ENCODE measurements around the gene RNF34. TPM values are rescaled to one million over a fixed set of nuclear protein-coding genes. Genes with fewer than 3 reads are reported as not detected.

Gene RNF34
- polyA plus RNA-seq, 1 of the 3 experiments (the other 2 are of a cell fraction): 29.4 TPM

DNA sequence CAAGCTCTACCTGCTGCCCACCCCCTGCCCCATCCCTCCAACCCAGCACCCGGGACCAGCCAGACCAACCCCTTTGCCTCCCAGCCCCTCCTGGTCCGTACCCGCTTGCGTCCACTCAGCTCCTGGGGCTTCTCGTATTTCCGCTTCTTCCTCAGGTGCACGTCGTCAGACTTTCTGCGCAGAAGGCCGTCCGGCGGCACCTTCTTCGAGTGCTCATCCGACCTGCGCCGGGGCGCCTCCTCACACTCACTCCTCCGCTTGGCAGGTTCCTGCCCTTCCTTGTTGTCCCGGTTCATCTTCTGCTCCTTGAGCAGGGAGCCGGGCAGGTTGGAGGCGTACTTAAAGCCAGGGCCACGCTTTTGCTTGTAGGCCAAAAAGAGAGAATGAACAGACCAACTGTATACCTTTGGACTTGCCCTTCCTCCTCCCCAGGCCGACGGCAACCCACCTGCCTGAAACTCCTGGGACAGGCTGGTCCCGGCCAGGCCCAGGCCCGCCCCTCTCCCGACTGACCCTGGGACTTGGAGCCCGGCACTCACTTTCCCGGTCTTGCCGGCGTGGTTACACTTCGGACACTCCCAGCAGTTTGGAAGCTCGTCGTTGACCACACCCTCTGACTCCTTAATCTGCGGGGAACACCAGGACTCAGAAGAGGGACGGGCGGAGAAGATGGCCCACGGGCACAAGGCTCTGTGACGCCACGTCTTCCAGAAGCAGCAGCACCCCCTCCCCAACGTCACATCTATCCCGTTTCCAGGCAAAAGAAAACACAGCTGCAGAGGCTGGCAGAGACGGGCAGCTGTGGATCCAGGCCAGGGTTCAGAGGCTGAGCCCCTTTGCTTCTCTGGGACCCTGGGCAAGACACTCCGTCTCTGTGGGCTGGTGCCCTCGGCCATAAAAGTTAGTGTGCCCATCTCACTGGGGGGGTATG is 44.3 kb downstream of the RNF34 start:
- Histone ChIP-seq H3K9ac (no peak overlapping the region), H3K4me2 (no peak overlapping the region), H2AFZ (ENCODE audit: low read depth) (no peak overlapping the region), H4K20me1 (ENCODE audit: insufficient read depth) (no peaks in the 10 kb centered on the region), H3K27me3 (ENCODE audit: insufficient read depth) (no peaks in the 10 kb centered on the region), H3F3A (replicated peaks; ENCODE audit: insufficient read depth) (peaks cover 4% of the 10 kb centered on the region), H3K4me3 (ENCODE audit: low read depth in 2 of 2, low read length in 1 of 2) (no peak overlapping the region), H3K9me2 (no peaks in the 10 kb centered on the region), H3K9me3 (no peaks in the 10 kb centered on the region), H3K36me3 (replicated peaks in 1 of 2; ENCODE audit: control insufficient read depth in 1 of 2, insufficient read depth in 2 of 2, low read length in 1 of 2) (peaks cover 4 to 28% of the 10 kb centered on the region in 2 experiments), H3K4me1 (ENCODE audit: control insufficient read depth in 1 of 2, insufficient read depth in 2 of 2, low read depth in 1 of 2, low read length in 1 of 2) (peaks cover 0 to 4% of the 10 kb centered on the region in 2 experiments; a peak in 1 of 4 replicates), H3K27ac (ENCODE audit: low read depth in 2 of 2, low read length in 1 of 2) (no peak overlapping the region), H3K79me2 (ENCODE audit: insufficient read depth) (peaks cover 18% of the 10 kb centered on the region)
- 94% methylated on average over 33 of the region's 45 CpGs for WGBS (ENCODE audit: low lambda C conversion rate)
- ChIA-PET POLR2A (interaction anchor here (1.7 kb wide), 1 partner anchor 92 kb away, joined by 8 read pairs; the partner anchor contains the start of gene ANAPC5), CTCF (interaction anchor here (0.6 to 6.9 kb wide), 37 partner anchors 10 to 214 kb away, joined by 3 to 192 read pairs (median 5); partner anchors contain the start of gene ANAPC5)
- TF ChIP-seq TAF1 (IDR thresholded peaks at IDR 0.05; ENCODE audit: borderline replicate concordance, low read depth, low read length): no peak
- TF ChIP-seq EP300 (IDR thresholded peaks at IDR 0.05; ENCODE audit: borderline replicate concordance in 1 of 2, low read depth in 1 of 2, low read length in 1 of 2): no peak
- TF ChIP-seq, protein P1, sequence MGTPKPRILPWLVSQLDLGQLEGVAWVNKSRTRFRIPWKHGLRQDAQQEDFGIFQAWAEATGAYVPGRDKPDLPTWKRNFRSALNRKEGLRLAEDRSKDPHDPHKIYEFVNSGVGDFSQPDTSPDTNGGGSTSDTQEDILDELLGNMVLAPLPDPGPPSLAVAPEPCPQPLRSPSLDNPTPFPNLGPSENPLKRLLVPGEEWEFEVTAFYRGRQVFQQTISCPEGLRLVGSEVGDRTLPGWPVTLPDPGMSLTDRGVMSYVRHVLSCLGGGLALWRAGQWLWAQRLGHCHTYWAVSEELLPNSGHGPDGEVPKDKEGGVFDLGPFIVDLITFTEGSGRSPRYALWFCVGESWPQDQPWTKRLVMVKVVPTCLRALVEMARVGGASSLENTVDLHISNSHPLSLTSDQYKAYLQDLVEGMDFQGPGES (IDR thresholded peaks at IDR 0.05; ENCODE audit: low read depth, low read length): no peak
- no peak for TF ChIP-seq GABPA (IDR thresholded peaks at IDR 0.05; ENCODE audit: low read depth)
- no peak for TF ChIP-seq POLR2AphosphoS5 (IDR thresholded peaks at IDR 0.05; ENCODE audit: low read depth, low read length)
- TF ChIP-seq RFX5 (IDR thresholded peaks at IDR 0.05; ENCODE audit: low read length): no peak
- no peak for DNase-seq

DNA sequence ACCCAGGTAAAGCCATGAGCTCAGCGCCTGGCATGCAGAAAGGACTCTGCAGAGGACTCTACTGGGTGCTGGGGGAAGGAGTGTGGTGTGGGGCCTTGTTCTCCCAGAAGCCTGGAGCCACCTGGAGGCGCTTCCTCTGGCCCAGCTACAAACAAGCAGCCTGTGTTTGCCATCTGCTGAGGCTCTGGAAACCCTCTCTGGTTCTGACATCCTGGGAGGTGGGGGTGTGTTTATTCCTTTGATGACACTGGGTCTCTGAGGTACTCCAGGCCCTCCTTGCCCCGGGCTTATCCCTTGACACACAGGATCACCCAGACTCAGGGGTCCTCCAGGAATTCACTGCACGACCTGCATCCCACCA is 44.9 kb downstream of the RNF34 start:
- Histone ChIP-seq H4K20me1 (ENCODE audit: insufficient read depth) (no peaks in the 10 kb centered on the region), H3F3A (replicated peaks; ENCODE audit: insufficient read depth) (peaks cover 4% of the 10 kb centered on the region), H3K9ac (no peak overlapping the region), H2AFZ (ENCODE audit: low read depth) (no peak overlapping the region), H3K4me2 (no peak overlapping the region), H3K79me2 (ENCODE audit: insufficient read depth) (peaks cover 18% of the 10 kb centered on the region), H3K4me1 (ENCODE audit: control insufficient read depth in 1 of 2, insufficient read depth in 2 of 2, low read depth in 1 of 2, low read length in 1 of 2) (peaks cover 0 to 5% of the 10 kb centered on the region in 2 experiments; a peak in 1 of 4 replicates), H3K9me3 (no peaks in the 10 kb centered on the region), H3K27me3 (ENCODE audit: insufficient read depth) (no peaks in the 10 kb centered on the region), H3K27ac (ENCODE audit: low read depth in 2 of 2, low read length in 1 of 2) (no peak overlapping the region; a peak in 1 of 4 replicates), H3K4me3 (ENCODE audit: low read depth in 2 of 2, low read length in 1 of 2) (no peak overlapping the region), H3K9me2 (no peaks in the 10 kb centered on the region), H3K36me3 (replicated peaks in 1 of 2; ENCODE audit: control insufficient read depth in 1 of 2, insufficient read depth in 2 of 2, low read length in 1 of 2) (peaks cover 4 to 28% of the 10 kb centered on the region in 2 experiments)
- CTCF ChIA-PET: interaction anchor here (0.8 to 6.9 kb wide), 7 partner anchors 10 to 128 kb away, joined by 3 to 192 read pairs (median 15); no protein-coding TSS in a partner anchor
- POLR2A ChIA-PET: no interaction called here
- no peak for DNase-seq
- 96% methylated on average over 4 of the region's 4 CpGs for WGBS (ENCODE audit: low lambda C conversion rate)
- TF ChIP-seq, protein P2, sequence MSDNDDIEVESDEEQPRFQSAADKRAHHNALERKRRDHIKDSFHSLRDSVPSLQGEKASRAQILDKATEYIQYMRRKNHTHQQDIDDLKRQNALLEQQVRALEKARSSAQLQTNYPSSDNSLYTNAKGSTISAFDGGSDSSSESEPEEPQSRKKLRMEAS (IDR thresholded peaks at IDR 0.05; ENCODE audit: low read depth): no peak
- no peak for TF ChIP-seq POLR2AphosphoS5 (IDR thresholded peaks at IDR 0.05; ENCODE audit: low read depth, low read length)
- no peak for TF ChIP-seq FOSL2 (IDR thresholded peaks at IDR 0.05; ENCODE audit: borderline replicate concordance, low read depth)
- no peak for TF ChIP-seq MXI1 (IDR thresholded peaks at IDR 0.05; ENCODE audit: low read depth, low read length)
- TF ChIP-seq, protein P3, sequence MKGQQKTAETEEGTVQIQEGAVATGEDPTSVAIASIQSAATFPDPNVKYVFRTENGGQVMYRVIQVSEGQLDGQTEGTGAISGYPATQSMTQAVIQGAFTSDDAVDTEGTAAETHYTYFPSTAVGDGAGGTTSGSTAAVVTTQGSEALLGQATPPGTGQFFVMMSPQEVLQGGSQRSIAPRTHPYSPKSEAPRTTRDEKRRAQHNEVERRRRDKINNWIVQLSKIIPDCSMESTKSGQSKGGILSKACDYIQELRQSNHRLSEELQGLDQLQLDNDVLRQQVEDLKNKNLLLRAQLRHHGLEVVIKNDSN (IDR thresholded peaks at IDR 0.05; ENCODE audit: borderline replicate concordance, low read depth): no peak
- no peak for TF ChIP-seq CHD2 (IDR thresholded peaks at IDR 0.05; ENCODE audit: low read length, partially characterized antibody)
- TF ChIP-seq MEF2A (IDR thresholded peaks at IDR 0.05; ENCODE audit: borderline replicate concordance, low read depth): no peak
- no peak for TF ChIP-seq RAD21 (IDR thresholded peaks at IDR 0.05; ENCODE audit: low read length)
- TF ChIP-seq TCF12 (IDR thresholded peaks at IDR 0.05): no peak
- no peak for TF ChIP-seq NFIC (IDR thresholded peaks at IDR 0.05; ENCODE audit: borderline replicate concordance)
- TF ChIP-seq, protein P1 (IDR thresholded peaks at IDR 0.05; ENCODE audit: low read depth, low read length): no peak
- no peak for TF ChIP-seq RCOR1 (IDR thresholded peaks at IDR 0.05; ENCODE audit: low read length)
